Right lung (tissue), 5 donors: ENCODE results near the gene TGDS. TPM values are rescaled to one million over a fixed set of nuclear protein-coding genes. Genes with fewer than 3 reads are reported as not detected.
"Not testable (repeated sequence)": the region's sequence is repeated elsewhere in the genome, so short reads cannot be mapped to it uniquely, and the experiment has no call there.

Experiments
- DNase-seq, 2 donors: peaks; one replicate each; pipeline ENCODE4 v3.0.0-alpha.2; 2013
- polyA plus RNA-seq, 5 donors: library from polyadenylated mRNA; unstranded; fragments of 120-200 nt; gene quantifications; one replicate each; pipeline versions ENCODE4 v1.2.1 to v1.2.3, GENCODE V29; 2013; ENCODE audit warnings: inconsistent platforms in 1 of 5, low replicate concordance in 1 of 5; ENCODE audit not compliant: insufficient read length in 5 of 5, insufficient read depth in 1 of 5

The TGDS gene
- polyA plus RNA-seq, 5 donors = 16.9 to 25.6 (median 23.8) TPM

- no peak for DNase-seq
These were observed 39.9 kb downstream of the TGDS start for GRCh38 chr13:94556041-94556440.

- no peak for DNase-seq
These were observed 42.2 kb downstream of the TGDS start for GRCh38 chr13:94553766-94554165.

- DNase-seq = no peak
These were observed 43.9 kb downstream of the TGDS start for GRCh38 chr13:94552095-94552494.

GRCh38 chr13:94550062-94550738, 45.8 kb downstream of the TGDS start:
- no peak for DNase-seq

GRCh38 chr13:94549232-94550061, 46.5 kb downstream of the TGDS start:
- peak; percentile 93 to 95 for DNase-seq

DNA sequence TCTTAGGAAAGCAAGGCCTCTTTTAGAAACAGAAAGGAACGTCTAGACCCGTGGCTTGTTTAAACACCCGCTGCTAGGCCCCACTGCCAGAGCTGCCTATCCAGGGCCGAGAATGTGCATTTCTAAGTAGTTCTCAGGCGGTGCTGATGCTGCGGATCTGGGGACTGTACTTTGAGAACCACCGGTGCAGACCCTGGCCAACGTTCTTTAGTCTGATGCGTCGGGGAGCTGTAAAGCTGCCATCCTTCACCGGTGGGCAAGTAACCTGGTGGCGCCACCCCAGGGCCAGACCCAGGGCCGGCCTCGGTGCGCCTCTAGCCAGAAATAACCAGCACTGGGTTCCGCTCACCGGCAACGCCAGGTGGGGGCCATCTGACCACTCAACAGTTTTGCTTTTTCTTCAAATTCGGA, 47.1 kb downstream of the TGDS start:
- no peak for DNase-seq

DNA sequence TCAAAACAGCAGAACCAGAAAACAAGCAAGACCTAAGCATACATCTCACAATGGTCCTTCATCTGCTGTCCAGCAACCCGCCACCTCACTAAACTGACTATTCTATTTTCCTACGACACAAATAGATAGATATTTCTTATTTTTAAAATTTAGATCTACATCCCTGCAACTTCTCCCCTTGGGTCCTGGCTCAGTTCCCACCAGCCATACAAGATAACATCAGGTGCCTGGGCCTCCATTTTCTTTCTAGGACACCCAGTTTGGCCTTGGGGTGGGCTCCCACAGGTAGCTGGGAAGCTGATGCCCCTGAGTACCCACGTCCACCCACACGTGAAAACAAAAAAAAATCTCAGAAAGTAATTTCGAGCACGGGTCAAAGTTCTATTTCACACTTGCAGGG, 47.6 kb downstream of the TGDS start:
- DNase-seq = no peak

DNA sequence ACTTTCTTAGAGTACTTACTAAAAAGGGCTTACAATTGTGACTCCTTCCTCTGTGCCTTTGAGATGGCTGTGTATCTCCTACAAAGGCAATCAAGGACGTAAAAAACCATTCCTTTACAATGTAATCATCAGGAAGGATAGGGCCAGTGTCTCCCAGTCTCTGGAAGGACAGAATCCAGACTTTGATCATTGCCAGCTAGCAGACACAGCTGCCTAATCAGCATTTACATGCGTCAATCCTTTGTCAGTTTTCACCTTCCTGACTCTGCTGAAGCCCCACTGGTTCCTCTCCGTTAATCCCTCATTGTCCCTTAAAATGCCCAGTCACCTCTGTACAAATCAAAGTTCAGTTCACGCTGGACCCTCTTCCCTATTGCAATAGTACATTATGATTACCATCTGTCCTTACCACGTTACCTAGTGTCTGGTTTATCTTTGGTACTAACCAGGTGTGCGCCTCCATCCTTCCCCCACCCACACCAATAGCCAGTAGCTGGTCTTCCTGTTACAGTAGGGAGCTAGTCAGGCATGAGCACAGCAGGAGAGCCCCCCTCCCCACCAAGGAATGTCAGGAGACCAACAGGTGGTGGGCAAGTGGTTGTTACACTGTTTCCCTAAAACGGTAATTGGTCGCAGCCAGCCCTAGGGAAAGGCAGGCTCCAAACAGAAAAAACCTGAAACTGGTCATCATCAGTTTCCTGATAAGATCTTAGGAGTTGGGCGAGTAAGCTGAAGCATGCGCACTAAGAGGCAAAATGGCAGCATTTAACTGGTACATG, 49.7 kb downstream of the TGDS start:
- no peak for DNase-seq

DNA sequence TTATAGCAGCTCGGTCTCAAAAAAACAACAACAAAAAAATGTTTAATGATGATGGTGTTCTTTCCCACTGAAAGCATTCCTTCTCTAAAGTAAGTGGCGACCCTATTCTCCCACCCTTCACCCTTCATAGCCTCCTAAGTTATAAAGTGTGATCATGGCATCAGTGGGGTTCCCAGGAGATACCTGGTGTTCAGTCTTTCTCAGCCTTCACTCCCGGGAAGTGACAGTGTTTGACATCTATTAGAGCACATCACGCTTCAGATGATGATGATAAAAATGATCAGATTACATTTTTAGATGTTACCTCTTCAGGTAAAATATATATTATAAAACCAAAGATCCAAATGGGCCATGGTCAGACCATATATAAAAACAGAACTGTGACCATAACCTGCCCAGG, 51.0 kb downstream of the TGDS start:
- no peak for DNase-seq

GRCh38 chr13:94542917-94543316, 53.0 kb downstream of the TGDS start:
- no peak for DNase-seq

DNA sequence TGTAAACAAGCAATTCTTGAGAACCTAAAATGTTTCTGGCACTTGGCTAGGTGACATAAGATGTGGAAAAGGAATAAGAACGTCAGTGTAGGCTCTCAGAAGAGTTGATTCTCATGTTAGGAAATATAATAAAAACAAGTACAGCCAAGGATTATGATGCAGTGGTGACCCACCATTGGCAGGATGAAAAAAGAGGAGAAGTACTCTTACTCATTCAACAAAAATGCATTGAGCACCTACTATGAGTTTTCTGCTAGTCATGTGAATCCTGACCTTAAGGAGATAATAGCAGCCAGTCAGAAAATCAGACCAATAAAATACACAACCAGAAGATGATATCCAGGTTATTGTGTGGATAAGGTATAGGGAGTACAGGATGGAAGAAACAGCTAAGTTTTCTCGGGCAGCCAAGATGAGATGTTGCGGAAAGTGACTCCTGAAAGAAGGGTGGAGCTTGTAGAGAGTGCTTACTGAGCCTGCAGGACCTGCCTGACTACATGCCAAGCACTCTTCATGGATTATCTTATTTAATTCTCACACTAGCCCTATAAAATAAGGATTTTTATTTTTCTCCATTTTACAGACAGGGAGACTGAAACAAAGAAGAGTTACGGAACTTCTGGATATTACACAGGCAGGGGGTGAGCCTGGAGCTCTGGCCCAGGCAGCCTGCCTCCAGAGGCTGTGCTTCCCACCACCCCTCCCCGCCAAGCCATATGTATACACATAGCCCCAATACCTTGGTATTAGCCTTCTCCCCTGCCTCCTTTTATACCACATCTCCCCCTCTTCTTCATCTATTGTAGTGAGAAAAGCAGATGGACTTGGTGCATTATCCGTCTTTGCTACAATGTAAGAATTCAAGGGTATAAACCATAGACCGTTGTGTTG, 58.0 kb downstream of the TGDS start:
- no peak for DNase-seq

DNA sequence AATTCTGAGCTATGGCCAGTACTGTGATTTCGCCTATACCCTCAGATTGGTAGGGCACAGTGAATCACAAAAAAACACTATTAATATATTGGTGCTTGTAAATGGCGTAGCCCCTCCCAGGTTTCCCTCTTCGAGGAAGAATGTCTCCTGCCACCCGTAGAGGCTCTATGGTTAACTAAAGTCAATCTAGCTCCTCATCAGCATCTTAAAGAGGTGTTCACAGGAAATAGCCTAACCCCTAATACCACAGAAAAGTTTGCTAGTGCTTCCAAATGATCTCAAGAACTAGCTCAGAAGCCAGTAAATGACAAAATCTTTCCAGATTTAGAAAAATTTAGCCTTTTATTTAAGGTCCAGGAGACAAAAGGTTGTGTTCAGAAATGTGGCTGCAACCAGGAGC, 60.2 kb downstream of the TGDS start:
- no peak for DNase-seq

- no peak for DNase-seq
These were observed 60.7 kb downstream of the TGDS start for GRCh38 chr13:94535231-94535630.

DNA sequence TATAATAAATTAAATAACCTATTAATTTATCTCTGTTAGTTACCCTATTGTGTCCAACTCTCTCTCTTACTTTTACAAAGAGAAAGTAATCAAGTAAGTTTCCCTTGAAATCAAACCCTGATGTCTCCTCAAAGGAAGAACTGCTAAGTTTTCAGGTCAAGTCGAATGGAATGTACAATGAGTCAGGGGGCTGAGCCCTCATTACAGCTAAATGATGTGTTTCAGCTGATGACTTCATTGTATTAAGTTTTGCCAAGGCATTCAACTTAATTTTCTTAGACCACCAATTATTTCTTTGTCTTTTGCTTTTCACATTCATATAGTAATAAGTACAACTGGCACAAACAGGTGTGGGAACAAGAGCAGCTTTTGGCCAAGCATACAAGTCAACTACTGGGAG, 61.8 kb downstream of the TGDS start:
- no peak for DNase-seq

GRCh38 chr13:94532278-94532677, 63.7 kb downstream of the TGDS start:
- not testable (repeated sequence) for DNase-seq

- DNase-seq = not testable (repeated sequence)
These were observed 69.0 kb downstream of the TGDS start for GRCh38 chr13:94526956-94527355.

DNA sequence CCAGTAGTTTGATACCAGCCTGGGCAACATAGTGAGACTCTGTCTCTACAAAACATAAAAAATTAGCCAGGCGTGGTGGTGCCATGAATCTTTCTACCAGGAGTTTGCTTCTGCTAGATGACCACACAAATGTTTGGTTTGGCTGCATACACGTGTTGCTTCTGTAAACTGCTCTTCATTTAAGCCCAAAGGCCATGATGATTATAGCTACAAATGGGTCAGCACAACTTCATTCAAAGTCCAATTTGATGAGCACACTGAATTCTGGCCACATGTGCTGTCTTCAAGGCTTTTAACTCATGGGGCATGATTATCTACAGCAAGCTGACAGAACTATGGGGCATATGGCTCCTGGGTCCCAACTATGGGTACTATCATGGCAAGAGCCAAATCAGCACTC, 70.2 kb downstream of the TGDS start:
- DNase-seq = no peak

- DNase-seq = no peak
These were observed 71.5 kb downstream of the TGDS start for GRCh38 chr13:94524407-94524806.
